Measurements from ENCODE around the gene GARIN1A.
"Not testable (repeated sequence)": the region's sequence is repeated elsewhere in the genome, so short reads cannot be mapped to it uniquely, and the experiment has no call there.

GARIN1A gene

GRCh38 chr7:128683270-128683669 lies 11.2 kb downstream of the GARIN1A start:
- DNase-seq (ENCODE audit: low read depth in 3 of 3, low spot score in 1 of 3) = not testable (repeated sequence)

GRCh38 chr7:128683738-128684137 lies 11.6 kb downstream of the GARIN1A start:
- DNase-seq (ENCODE audit: low read depth in 3 of 3, low spot score in 1 of 3) = not testable (repeated sequence)

GRCh38 chr7:128687131-128687530 lies 15.0 kb downstream of the GARIN1A start:
- no peak for DNase-seq (ENCODE audit: low read depth in 3 of 3, low spot score in 1 of 3)

GRCh38 chr7:128688492-128688891 lies 16.4 kb downstream of the GARIN1A start:
- no peak for DNase-seq (ENCODE audit: low read depth in 3 of 3, low spot score in 1 of 3)

- DNase-seq (ENCODE audit: low read depth in 3 of 3, low spot score in 1 of 3) = not testable (repeated sequence)
Observed at GRCh38 chr7:128689161-128689935, 17.3 kb downstream of the GARIN1A start.

- DNase-seq (ENCODE audit: low read depth in 3 of 3, low spot score in 1 of 3) = no peak
Observed at GRCh38 chr7:128691227-128691626, 19.1 kb downstream of the GARIN1A start.

GRCh38 chr7:128692623-128693270 lies 20.7 kb downstream of the GARIN1A start:
- no peak for DNase-seq (ENCODE audit: low read depth in 3 of 3, low spot score in 1 of 3)

- DNase-seq (ENCODE audit: low read depth in 3 of 3, low spot score in 1 of 3) = no peak
Observed at GRCh38 chr7:128693373-128694015, 21.4 kb downstream of the GARIN1A start.

GRCh38 chr7:128694738-128695137 lies 22.6 kb downstream of the GARIN1A start:
- DNase-seq (ENCODE audit: low read depth in 3 of 3, low spot score in 1 of 3) = no peak

GRCh38 chr7:128697302-128697905 lies 25.3 kb downstream of the GARIN1A start:
- peak in 2 of 3 donors; percentile 4 to 33 for DNase-seq (ENCODE audit: low read depth in 3 of 3, low spot score in 1 of 3)

GRCh38 chr7:128699196-128699712 lies 27.2 kb downstream of the GARIN1A start:
- no peak for DNase-seq (ENCODE audit: low read depth in 3 of 3, low spot score in 1 of 3)

GRCh38 chr7:128699895-128700294 lies 27.8 kb downstream of the GARIN1A start:
- no peak for DNase-seq (ENCODE audit: low read depth in 3 of 3, low spot score in 1 of 3)

GRCh38 chr7:128701062-128701785 lies 29.1 kb downstream of the GARIN1A start:
- DNase-seq (ENCODE audit: low read depth in 3 of 3, low spot score in 1 of 3) = no peak

GRCh38 chr7:128703609-128704241 lies 31.6 kb downstream of the GARIN1A start:
- no peak for DNase-seq (ENCODE audit: low read depth in 3 of 3, low spot score in 1 of 3)

- no peak for DNase-seq (ENCODE audit: low read depth in 3 of 3, low spot score in 1 of 3)
Observed at GRCh38 chr7:128705891-128706333, 33.8 kb downstream of the GARIN1A start.

GRCh38 chr7:128707752-128708151 lies 35.7 kb downstream of the GARIN1A start:
- no peak for DNase-seq (ENCODE audit: low read depth in 3 of 3, low spot score in 1 of 3)

GRCh38 chr7:128708235-128708634 lies 36.1 kb downstream of the GARIN1A start:
- DNase-seq (ENCODE audit: low read depth in 3 of 3, low spot score in 1 of 3) = no peak

GRCh38 chr7:128708824-128709223 lies 36.7 kb downstream of the GARIN1A start:
- no peak for DNase-seq (ENCODE audit: low read depth in 3 of 3, low spot score in 1 of 3)

GRCh38 chr7:128710481-128710880 lies 38.4 kb downstream of the GARIN1A start:
- DNase-seq (ENCODE audit: low read depth in 3 of 3, low spot score in 1 of 3) = no peak

GRCh38 chr7:128713794-128714193 lies 41.7 kb downstream of the GARIN1A start:
- DNase-seq (ENCODE audit: low read depth in 3 of 3, low spot score in 1 of 3) = no peak

All from stimulated activated CD4-positive, alpha-beta T cell treated with anti-CD3 and anti-CD28 coated beads, TNF-alpha, amount 100 ng/mL, for 1 hour (primary cell).